ENCODE results near the gene RRBP1. TPM values are rescaled to one million over a fixed set of nuclear protein-coding genes. Genes with fewer than 3 reads are reported as not detected.
A peak's percentile ranks its signal among the peaks of the same experiment; 100 is the strongest.

Gene RRBP1
- total and polyA plus RNA-seq, 12 donors, result 23.5 to 71.3 (median 29.7) TPM

DNA sequence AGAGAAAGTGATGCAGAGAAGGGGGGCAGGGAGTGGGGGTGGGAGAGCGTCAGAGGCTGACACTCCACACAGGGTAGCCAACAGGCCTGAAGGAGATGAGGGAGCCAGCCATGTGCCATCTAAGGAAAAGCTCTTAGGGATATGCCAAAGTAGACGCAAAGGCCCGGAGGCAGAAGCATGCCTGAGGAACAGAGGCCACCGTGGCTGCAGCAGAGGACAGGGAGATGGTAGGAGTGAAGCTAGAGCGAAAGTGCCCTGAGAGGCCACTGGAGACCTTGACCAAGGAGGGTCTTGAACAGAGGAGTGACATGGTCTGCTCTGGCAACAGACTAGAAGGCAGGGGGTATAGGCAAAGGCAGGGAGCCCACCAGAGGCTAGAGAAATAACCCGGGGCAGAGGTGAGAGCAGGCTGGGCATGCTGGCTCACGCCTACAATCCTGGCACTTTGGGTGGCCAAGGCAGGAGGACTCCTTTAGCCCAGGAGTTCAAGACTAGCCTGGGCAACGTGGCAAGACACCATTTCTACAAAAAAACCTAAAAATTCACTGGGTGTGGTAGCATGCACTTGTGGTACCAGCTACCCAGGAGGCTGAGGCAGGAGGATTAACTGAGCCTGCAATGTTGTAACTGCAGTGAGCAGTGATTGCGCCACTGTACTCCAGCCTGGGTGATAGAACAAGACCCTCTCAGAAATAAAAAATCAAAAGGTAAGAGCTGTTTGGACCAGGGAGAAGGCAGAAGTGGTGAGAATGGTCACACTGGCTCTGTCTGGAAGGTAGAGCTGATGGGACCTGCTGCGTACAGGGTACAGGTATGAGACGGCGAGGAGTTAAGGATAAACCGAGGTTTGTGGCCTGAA is 6.3 kb downstream of the RRBP1 start:
- TF ChIP-seq, protein P1, sequence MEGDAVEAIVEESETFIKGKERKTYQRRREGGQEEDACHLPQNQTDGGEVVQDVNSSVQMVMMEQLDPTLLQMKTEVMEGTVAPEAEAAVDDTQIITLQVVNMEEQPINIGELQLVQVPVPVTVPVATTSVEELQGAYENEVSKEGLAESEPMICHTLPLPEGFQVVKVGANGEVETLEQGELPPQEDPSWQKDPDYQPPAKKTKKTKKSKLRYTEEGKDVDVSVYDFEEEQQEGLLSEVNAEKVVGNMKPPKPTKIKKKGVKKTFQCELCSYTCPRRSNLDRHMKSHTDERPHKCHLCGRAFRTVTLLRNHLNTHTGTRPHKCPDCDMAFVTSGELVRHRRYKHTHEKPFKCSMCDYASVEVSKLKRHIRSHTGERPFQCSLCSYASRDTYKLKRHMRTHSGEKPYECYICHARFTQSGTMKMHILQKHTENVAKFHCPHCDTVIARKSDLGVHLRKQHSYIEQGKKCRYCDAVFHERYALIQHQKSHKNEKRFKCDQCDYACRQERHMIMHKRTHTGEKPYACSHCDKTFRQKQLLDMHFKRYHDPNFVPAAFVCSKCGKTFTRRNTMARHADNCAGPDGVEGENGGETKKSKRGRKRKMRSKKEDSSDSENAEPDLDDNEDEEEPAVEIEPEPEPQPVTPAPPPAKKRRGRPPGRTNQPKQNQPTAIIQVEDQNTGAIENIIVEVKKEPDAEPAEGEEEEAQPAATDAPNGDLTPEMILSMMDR (IDR thresholded peaks at IDR 0.05), result no peak
- intact Hi-C loops (cut with DNase I), result loop anchor here in 1 of 10 donors (10.0 kb wide), 1 partner anchor 229 kb away; no protein-coding TSS in a partner anchor
- no peaks in the 10 kb centered on the region for H3K27me3 ChIP-seq
- DNase-seq (no peak), ATAC-seq (peak in 1 of 8 donors; percentile 4)
- H3K27ac ChIP-seq, result no peak overlapping the region
- H3K4me1 ChIP-seq, result peaks cover 5 to 90% (median 35%) of the 10 kb centered on the region in 9 donors
- H3K4me3 ChIP-seq, result no peak overlapping the region
- WGBS, 2 donors, result 85 to 88% methylated on average over 13 of the region's 13 CpGs
- H3K36me3 ChIP-seq, result peaks cover 0 to 71% (median 6%) of the 10 kb centered on the region in 9 donors
- no peaks in the 10 kb centered on the region for H3K9me3 ChIP-seq

DNA sequence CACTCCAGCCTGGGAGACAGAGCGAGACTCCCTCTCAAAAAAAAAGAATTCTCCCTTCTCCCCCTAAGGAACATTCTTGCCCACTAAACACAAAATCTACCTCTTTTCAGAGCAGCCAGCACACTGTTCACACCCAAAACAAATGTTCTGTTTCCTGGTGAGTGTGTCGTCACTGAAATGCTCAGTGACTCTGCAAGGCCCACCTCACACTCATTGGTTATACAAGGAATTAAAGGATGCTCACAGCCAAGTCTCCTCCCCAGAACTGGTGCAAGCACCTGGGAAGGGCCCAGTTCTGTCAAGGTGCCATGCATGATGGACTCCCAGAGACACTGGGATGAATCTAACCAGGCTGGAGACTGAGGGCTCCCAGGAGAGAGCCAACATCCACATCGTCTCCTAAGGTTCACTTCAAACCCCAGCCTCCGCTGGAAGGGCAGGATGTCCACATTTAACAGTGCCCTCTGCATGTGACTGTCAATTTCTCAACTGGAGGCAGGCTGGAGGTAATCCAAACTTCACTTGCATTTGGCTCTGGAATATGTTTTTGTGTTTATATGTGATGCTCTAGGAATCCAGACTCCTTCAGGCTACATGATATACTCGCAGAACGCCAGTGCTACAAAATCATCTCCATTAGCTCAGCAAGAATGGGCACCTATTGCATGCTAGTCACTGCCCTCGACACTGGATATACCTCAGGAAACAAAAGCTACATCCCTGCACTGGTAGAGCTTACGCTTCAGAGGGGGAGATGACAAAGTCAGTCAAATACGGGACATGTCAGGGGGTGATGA is 7.1 kb downstream of the RRBP1 start:
- Histone ChIP-seq H3K4me1 (peaks cover under 1 to 88% (median 27%) of the 10 kb centered on the region in 9 donors), H3K36me3 (peaks cover 0 to 79% (median 6%) of the 10 kb centered on the region in 9 donors), H3K27ac (no peak overlapping the region), H3K4me3 (no peak overlapping the region), H3K27me3 (no peaks in the 10 kb centered on the region), H3K9me3 (no peaks in the 10 kb centered on the region)
- intact Hi-C loops (cut with DNase I), result loop anchor here in 1 of 10 donors (10.0 kb wide), 1 partner anchor 230 kb away; no protein-coding TSS in a partner anchor
- DNase-seq, result no peak
- WGBS, 2 donors, result 64 to 75% methylated on average over 9 of the region's 9 CpGs
- TF ChIP-seq, protein P1 (IDR thresholded peaks at IDR 0.05), result no peak
- peak in 3 of 8 donors; percentile 15 to 46 (median 24) for ATAC-seq

DNA sequence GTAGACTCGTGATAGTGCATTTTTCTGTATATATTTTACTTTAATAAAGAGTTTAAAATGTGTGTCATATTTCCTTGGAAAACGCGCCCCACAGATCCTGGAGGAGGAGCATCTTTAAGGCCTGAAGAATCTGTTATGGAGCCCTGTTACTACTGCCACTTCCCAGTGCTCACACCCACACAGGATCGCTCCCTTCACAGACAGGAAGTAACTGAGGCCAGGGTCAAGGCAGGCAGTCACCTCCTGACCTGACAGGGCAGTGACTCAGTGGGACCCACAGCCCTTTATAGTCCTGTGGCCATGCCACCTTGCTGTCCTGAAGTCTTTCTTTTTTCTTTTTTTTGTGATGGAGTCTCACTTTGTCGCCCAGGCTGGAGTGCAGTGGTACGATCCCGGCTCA is 9.0 kb downstream of the RRBP1 start:
- no peak overlapping the region for H3K4me3 ChIP-seq
- intact Hi-C loops (cut with DNase I), result loop anchor here in 1 of 10 donors (10.0 kb wide), 1 partner anchor 232 kb away; no protein-coding TSS in a partner anchor
- H3K27ac ChIP-seq, result no peak overlapping the region
- peaks cover 0 to 83% (median 24%) of the 10 kb centered on the region in 9 donors for H3K4me1 ChIP-seq
- no peaks in the 10 kb centered on the region for H3K27me3 ChIP-seq
- 90% methylated on average over 7 of the region's 7 CpGs for WGBS, 2 donors
- ATAC-seq (no peak), DNase-seq (no peak)
- H3K36me3 ChIP-seq, result peaks cover 0 to 80% (median 3%) of the 10 kb centered on the region in 9 donors
- TF ChIP-seq, protein P1 (IDR thresholded peaks at IDR 0.05), result no peak
- H3K9me3 ChIP-seq, result no peaks in the 10 kb centered on the region

DNA sequence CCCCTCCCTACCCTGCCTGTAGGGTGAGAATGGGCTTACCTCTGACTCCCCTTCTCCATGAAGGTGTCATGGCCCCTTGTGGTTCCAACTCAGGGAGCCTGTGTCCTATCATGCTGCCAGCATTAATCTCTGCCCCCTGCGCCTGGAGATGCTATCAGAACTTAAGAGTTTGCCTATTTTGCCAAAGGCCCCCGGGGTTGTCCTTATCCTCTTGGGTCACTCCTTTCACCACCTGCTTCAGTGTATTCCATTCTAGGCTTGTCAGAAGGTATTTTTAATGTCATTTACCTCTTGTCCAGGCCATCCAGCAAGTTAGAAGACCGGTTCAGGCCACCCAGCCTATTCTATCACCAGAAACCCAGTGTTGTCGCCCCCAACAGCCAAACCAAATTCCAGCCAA is 10.5 kb downstream of the RRBP1 start:
- intact Hi-C loops (cut with DNase I), result loop anchor here in 1 of 10 donors (10.0 kb wide), 1 partner anchor 233 kb away; no protein-coding TSS in a partner anchor
- Histone ChIP-seq H3K27ac (peak overlapping the region in 1 of 10 donors; percentile 6), H3K9me3 (no peaks in the 10 kb centered on the region), H3K27me3 (no peaks in the 10 kb centered on the region), H3K36me3 (peaks cover 0 to 72% (median 0%) of the 10 kb centered on the region in 9 donors), H3K4me3 (no peak overlapping the region), H3K4me1 (peaks cover 3 to 86% (median 29%) of the 10 kb centered on the region in 9 donors)
- WGBS, 2 donors, result 72 to 78% methylated on average over 4 of the region's 4 CpGs
- TF ChIP-seq, protein P1 (IDR thresholded peaks at IDR 0.05), result no peak
- DNase-seq (no peak), ATAC-seq (no peak)
